ENCODE data around the gene CELF2. TPM values are rescaled to one million over a fixed set of nuclear protein-coding genes. Genes with fewer than 3 reads are reported as not detected.

CELF2 gene
- total RNA-seq, 1 donor from 2014 or later, result 11.0 TPM

GRCh38 chr10:11332846-11333245 is 315.2 kb downstream of the CELF2 start:
- DNase-seq (ENCODE audit: low read depth), result no peak
- TF ChIP-seq CTCF (conservative IDR thresholded peaks at IDR 0.05; ENCODE audit: low read depth, low read length), result no peak
- H3K4me3 ChIP-seq (ENCODE audit: low read depth, low read length), result no peak overlapping the region

GRCh38 chr10:11334436-11334835 is 316.8 kb downstream of the CELF2 start:
- no peak for DNase-seq (ENCODE audit: low read depth)
- H3K4me3 ChIP-seq (ENCODE audit: low read depth, low read length), result no peak overlapping the region
- no peak for TF ChIP-seq CTCF (conservative IDR thresholded peaks at IDR 0.05; ENCODE audit: low read depth, low read length)

GRCh38 chr10:11335167-11335652 is 317.5 kb downstream of the CELF2 start:
- no peak for DNase-seq (ENCODE audit: low read depth)
- H3K4me3 ChIP-seq (ENCODE audit: low read depth, low read length), result no peak overlapping the region
- no peak for TF ChIP-seq CTCF (conservative IDR thresholded peaks at IDR 0.05; ENCODE audit: low read depth, low read length)

- no peak for DNase-seq (ENCODE audit: low read depth)
- TF ChIP-seq CTCF (conservative IDR thresholded peaks at IDR 0.05; ENCODE audit: low read depth, low read length), result no peak
- no peak overlapping the region for H3K4me3 ChIP-seq (ENCODE audit: low read depth, low read length)
These were observed 318.3 kb downstream of the CELF2 start for GRCh38 chr10:11335881-11336430.

- no peak overlapping the region for H3K4me3 ChIP-seq (ENCODE audit: low read depth, low read length)
- no peak for DNase-seq (ENCODE audit: low read depth)
- no peak for TF ChIP-seq CTCF (conservative IDR thresholded peaks at IDR 0.05; ENCODE audit: low read depth, low read length)
These were observed 319.1 kb downstream of the CELF2 start for GRCh38 chr10:11336722-11337162.

GRCh38 chr10:11337516-11337915 is 319.8 kb downstream of the CELF2 start:
- no peak overlapping the region for H3K4me3 ChIP-seq (ENCODE audit: low read depth, low read length)
- no peak for DNase-seq (ENCODE audit: low read depth)
- TF ChIP-seq CTCF (conservative IDR thresholded peaks at IDR 0.05; ENCODE audit: low read depth, low read length), result no peak

- no peak for DNase-seq (ENCODE audit: low read depth)
- TF ChIP-seq CTCF (conservative IDR thresholded peaks at IDR 0.05; ENCODE audit: low read depth, low read length), result no peak
- H3K4me3 ChIP-seq (ENCODE audit: low read depth, low read length), result no peak overlapping the region
These were observed 320.6 kb downstream of the CELF2 start for GRCh38 chr10:11338160-11338844.

Data from epithelial cell of proximal tubule (primary cell).